ENCODE data around the gene HELQ. TPM values are rescaled to one million over a fixed set of nuclear protein-coding genes. Genes with fewer than 3 reads are reported as not detected.

The HELQ gene
- total RNA-seq, 1 experiment from 2014 or later: 9.3 TPM

DNA sequence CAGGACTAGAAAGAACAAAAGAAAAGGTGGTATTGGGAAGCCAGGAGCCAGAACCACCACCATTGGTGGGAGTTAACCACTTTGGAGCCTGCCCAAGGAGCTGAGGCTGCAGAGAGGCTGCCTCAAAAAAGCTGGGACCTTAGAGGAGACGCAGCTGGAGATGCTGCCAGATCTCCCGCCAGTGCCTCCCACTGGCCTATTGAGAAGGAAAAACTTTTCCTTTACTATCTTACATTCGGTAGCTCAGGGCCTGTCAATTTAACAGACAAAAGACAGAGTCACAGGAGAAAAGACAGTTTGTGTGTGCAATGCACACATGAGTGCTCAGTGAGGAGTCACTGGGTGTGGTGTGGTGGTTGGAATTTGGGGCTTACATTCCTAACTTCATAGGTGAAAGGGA is 68.6 kb downstream of the HELQ start:
- H3K9me3 ChIP-seq (ENCODE audit: control insufficient read depth, insufficient read depth, low read depth, low read length): no peaks in the 10 kb centered on the region
- CTCF ChIA-PET: no interaction called here
- no peak overlapping the region for H3K27ac ChIP-seq (ENCODE audit: low read length)
- no peaks in the 10 kb centered on the region for H3K4me1 ChIP-seq (ENCODE audit: control insufficient read depth, insufficient read depth, low read length)
- intact Hi-C loops (cut with micrococcal nuclease; ENCODE audit: unreplicated experiment) (no loop called here), in situ Hi-C loops (cut with HindIII; ENCODE audit: low pct_unique_long_range_greater_than_20kb, low sequenced_read_pairs) (no loop called here)
- H3K27me3 ChIP-seq (ENCODE audit: control insufficient read depth, insufficient read depth, low read length): no peaks in the 10 kb centered on the region
- POLR2A ChIA-PET: interaction anchor here (0.7 kb wide), 2 partner anchors 43 to 57 kb away, joined by 3 to 4 read pairs; no protein-coding TSS in a partner anchor
- TF ChIP-seq, protein P1, sequence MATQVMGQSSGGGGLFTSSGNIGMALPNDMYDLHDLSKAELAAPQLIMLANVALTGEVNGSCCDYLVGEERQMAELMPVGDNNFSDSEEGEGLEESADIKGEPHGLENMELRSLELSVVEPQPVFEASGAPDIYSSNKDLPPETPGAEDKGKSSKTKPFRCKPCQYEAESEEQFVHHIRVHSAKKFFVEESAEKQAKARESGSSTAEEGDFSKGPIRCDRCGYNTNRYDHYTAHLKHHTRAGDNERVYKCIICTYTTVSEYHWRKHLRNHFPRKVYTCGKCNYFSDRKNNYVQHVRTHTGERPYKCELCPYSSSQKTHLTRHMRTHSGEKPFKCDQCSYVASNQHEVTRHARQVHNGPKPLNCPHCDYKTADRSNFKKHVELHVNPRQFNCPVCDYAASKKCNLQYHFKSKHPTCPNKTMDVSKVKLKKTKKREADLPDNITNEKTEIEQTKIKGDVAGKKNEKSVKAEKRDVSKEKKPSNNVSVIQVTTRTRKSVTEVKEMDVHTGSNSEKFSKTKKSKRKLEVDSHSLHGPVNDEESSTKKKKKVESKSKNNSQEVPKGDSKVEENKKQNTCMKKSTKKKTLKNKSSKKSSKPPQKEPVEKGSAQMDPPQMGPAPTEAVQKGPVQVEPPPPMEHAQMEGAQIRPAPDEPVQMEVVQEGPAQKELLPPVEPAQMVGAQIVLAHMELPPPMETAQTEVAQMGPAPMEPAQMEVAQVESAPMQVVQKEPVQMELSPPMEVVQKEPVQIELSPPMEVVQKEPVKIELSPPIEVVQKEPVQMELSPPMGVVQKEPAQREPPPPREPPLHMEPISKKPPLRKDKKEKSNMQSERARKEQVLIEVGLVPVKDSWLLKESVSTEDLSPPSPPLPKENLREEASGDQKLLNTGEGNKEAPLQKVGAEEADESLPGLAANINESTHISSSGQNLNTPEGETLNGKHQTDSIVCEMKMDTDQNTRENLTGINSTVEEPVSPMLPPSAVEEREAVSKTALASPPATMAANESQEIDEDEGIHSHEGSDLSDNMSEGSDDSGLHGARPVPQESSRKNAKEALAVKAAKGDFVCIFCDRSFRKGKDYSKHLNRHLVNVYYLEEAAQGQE (IDR thresholded peaks at IDR 0.05; ENCODE audit: insufficient read depth in 1 of 2, low read depth in 2 of 2, low read length in 1 of 2): no peak
- TF ChIP-seq SIN3A (IDR thresholded peaks at IDR 0.05; ENCODE audit: borderline replicate concordance, insufficient read depth, low read depth, low read length): no peak
- DNase-seq (ENCODE audit: low read depth, low spot score) (no peak), ATAC-seq (no peak)
- H3K4me3 ChIP-seq (ENCODE audit: low read depth in 2 of 2, low read length in 2 of 2): no peak overlapping the region
- H3K36me3 ChIP-seq (ENCODE audit: control insufficient read depth, insufficient read depth, low read length): no peaks in the 10 kb centered on the region
- BruUV-seq (replicated peaks): no TSS peak

DNA sequence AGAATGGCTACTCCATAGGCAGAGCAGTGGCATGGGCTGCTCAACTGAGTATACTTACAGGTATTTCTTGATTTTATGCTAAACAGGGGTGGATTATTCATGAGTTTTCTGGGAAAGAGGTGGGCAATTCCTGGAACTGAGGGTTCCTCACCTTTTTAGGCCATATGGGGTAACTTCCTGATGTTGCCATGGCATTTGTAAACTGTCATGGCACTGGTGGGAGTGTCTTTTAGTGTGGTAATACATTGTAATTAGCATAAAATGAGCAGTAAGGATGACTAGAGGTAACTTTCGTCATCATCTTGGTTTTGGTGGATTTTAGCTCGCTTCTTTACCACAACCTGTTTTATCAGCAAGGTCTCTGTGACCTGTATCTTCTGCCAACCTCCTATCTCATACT is 72.8 kb downstream of the HELQ start:
- no peaks in the 10 kb centered on the region for H3K36me3 ChIP-seq (ENCODE audit: control insufficient read depth, insufficient read depth, low read length)
- ATAC-seq (no peak), DNase-seq (ENCODE audit: low read depth, low spot score) (no peak)
- H3K9me3 ChIP-seq (ENCODE audit: control insufficient read depth, insufficient read depth, low read depth, low read length): no peaks in the 10 kb centered on the region; the same call in 1 of the 2 replicates
- CTCF ChIA-PET: interaction anchor here (0.5 kb wide), 1 partner anchor 72 kb away, joined by 4 read pairs; no protein-coding TSS in a partner anchor
- no peak overlapping the region for H3K4me3 ChIP-seq (ENCODE audit: low read depth in 2 of 2, low read length in 2 of 2)
- intact Hi-C loops (cut with micrococcal nuclease; ENCODE audit: unreplicated experiment) (no loop called here), in situ Hi-C loops (cut with HindIII; ENCODE audit: low pct_unique_long_range_greater_than_20kb, low sequenced_read_pairs) (no loop called here)
- POLR2A ChIA-PET: no interaction called here
- H3K4me1 ChIP-seq (ENCODE audit: control insufficient read depth, insufficient read depth, low read length): no peaks in the 10 kb centered on the region
- TF ChIP-seq, protein P2, sequence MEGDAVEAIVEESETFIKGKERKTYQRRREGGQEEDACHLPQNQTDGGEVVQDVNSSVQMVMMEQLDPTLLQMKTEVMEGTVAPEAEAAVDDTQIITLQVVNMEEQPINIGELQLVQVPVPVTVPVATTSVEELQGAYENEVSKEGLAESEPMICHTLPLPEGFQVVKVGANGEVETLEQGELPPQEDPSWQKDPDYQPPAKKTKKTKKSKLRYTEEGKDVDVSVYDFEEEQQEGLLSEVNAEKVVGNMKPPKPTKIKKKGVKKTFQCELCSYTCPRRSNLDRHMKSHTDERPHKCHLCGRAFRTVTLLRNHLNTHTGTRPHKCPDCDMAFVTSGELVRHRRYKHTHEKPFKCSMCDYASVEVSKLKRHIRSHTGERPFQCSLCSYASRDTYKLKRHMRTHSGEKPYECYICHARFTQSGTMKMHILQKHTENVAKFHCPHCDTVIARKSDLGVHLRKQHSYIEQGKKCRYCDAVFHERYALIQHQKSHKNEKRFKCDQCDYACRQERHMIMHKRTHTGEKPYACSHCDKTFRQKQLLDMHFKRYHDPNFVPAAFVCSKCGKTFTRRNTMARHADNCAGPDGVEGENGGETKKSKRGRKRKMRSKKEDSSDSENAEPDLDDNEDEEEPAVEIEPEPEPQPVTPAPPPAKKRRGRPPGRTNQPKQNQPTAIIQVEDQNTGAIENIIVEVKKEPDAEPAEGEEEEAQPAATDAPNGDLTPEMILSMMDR (IDR thresholded peaks at IDR 0.05): no peak
- TF ChIP-seq TCF7L2 (IDR thresholded peaks at IDR 0.05; ENCODE audit: low read depth, low read length) (no peak), POLR2AphosphoS5 (IDR thresholded peaks at IDR 0.05; ENCODE audit: low read depth, low read length) (no peak), SIN3A (IDR thresholded peaks at IDR 0.05; ENCODE audit: borderline replicate concordance, insufficient read depth, low read depth, low read length) (no peak)
- TF ChIP-seq, protein P1 (IDR thresholded peaks at IDR 0.05; ENCODE audit: insufficient read depth in 1 of 2, low read depth in 2 of 2, low read length in 1 of 2): no peak
- H3K27ac ChIP-seq (ENCODE audit: low read length): no peak overlapping the region
- BruUV-seq (replicated peaks): no TSS peak
- H3K27me3 ChIP-seq (ENCODE audit: control insufficient read depth, insufficient read depth, low read length): no peaks in the 10 kb centered on the region
